ENCODE data around the gene MEI1. TPM values are rescaled to one million over a fixed set of nuclear protein-coding genes. Genes with fewer than 3 reads are reported as not detected.

Gene MEI1
- total and polyA plus RNA-seq, 9 donors = 0.49 to 1.6 (median 0.98) TPM

- H3K4me1 ChIP-seq (ENCODE audit: control insufficient read depth, insufficient read depth, low read length) = peaks cover 22% of the 10 kb centered on the region
- H3K27me3 ChIP-seq (ENCODE audit: control insufficient read depth, insufficient read depth, low read length) = no peaks in the 10 kb centered on the region
- DNase-seq = no peak
- no peaks in the 10 kb centered on the region for H3K9me3 ChIP-seq (replicated peaks; ENCODE audit: control insufficient read depth, low read depth, low read length)
- H3K36me3 ChIP-seq (ENCODE audit: control insufficient read depth, insufficient read depth, low read length) = peaks cover 43% of the 10 kb centered on the region
- no peak overlapping the region for H3K27ac ChIP-seq (ENCODE audit: low read length)
- 77% methylated on average over 3 of the region's 5 CpGs for WGBS (ENCODE audit: insufficient coverage)
- no peak overlapping the region for H3K4me3 ChIP-seq (ENCODE audit: low read length)
These were observed 118.7 kb downstream of the MEI1 start for GRCh38 chr22:41818011-41818410.

- no peaks in the 10 kb centered on the region for H3K9me3 ChIP-seq (replicated peaks; ENCODE audit: control insufficient read depth, low read depth, low read length)
- peaks cover 40% of the 10 kb centered on the region for H3K36me3 ChIP-seq (ENCODE audit: control insufficient read depth, insufficient read depth, low read length)
- 81% methylated on average over 6 of the region's 6 CpGs for WGBS (ENCODE audit: insufficient coverage)
- no peak for DNase-seq
- no peak overlapping the region for H3K27ac ChIP-seq (ENCODE audit: low read length)
- peaks cover 22% of the 10 kb centered on the region for H3K4me1 ChIP-seq (ENCODE audit: control insufficient read depth, insufficient read depth, low read length)
- H3K4me3 ChIP-seq (ENCODE audit: low read length) = no peak overlapping the region
- H3K27me3 ChIP-seq (ENCODE audit: control insufficient read depth, insufficient read depth, low read length) = no peaks in the 10 kb centered on the region
These were observed 119.3 kb downstream of the MEI1 start for GRCh38 chr22:41818596-41818995.

GRCh38 chr22:41819257-41819656 is 120.0 kb downstream of the MEI1 start:
- H3K9me3 ChIP-seq (replicated peaks; ENCODE audit: control insufficient read depth, low read depth, low read length) = no peaks in the 10 kb centered on the region
- no peak overlapping the region for H3K4me3 ChIP-seq (ENCODE audit: low read length)
- H3K27ac ChIP-seq (ENCODE audit: low read length) = no peak overlapping the region
- 90% methylated on average over 3 of the region's 4 CpGs for WGBS (ENCODE audit: insufficient coverage)
- DNase-seq = no peak
- peaks cover 41% of the 10 kb centered on the region for H3K36me3 ChIP-seq (ENCODE audit: control insufficient read depth, insufficient read depth, low read length)
- no peaks in the 10 kb centered on the region for H3K27me3 ChIP-seq (ENCODE audit: control insufficient read depth, insufficient read depth, low read length)
- peaks cover 25% of the 10 kb centered on the region for H3K4me1 ChIP-seq (ENCODE audit: control insufficient read depth, insufficient read depth, low read length)

GRCh38 chr22:41820447-41820846 is 121.1 kb downstream of the MEI1 start:
- WGBS (ENCODE audit: insufficient coverage) = 62% methylated on average over 5 of the region's 5 CpGs
- no peak for DNase-seq
- no peak overlapping the region for H3K4me3 ChIP-seq (ENCODE audit: low read length)

GRCh38 chr22:41821471-41822316 is 122.4 kb downstream of the MEI1 start:
- H3K4me3 ChIP-seq (ENCODE audit: low read length) = no peak overlapping the region
- H3K4me1 ChIP-seq (ENCODE audit: control insufficient read depth, insufficient read depth, low read length) = peaks cover 33% of the 10 kb centered on the region
- DNase-seq = no peak
- 77% methylated on average over 12 of the region's 12 CpGs for whole genome bisulfite sequencing (ENCODE audit: insufficient coverage)
- no peaks in the 10 kb centered on the region for H3K9me3 ChIP-seq (replicated peaks; ENCODE audit: control insufficient read depth, low read depth, low read length)
- peaks cover 42% of the 10 kb centered on the region for H3K36me3 ChIP-seq (ENCODE audit: control insufficient read depth, insufficient read depth, low read length)
- H3K27ac ChIP-seq (ENCODE audit: low read length) = no peak overlapping the region
- H3K27me3 ChIP-seq (ENCODE audit: control insufficient read depth, insufficient read depth, low read length) = no peaks in the 10 kb centered on the region

More at GRCh38 chr22:41820447-41820846, 121.1 kb downstream of the MEI1 start:
- Histone ChIP-seq H3K4me1 (ENCODE audit: control insufficient read depth, insufficient read depth, low read length) (peaks cover 31% of the 10 kb centered on the region), H3K27ac (ENCODE audit: low read length) (no peak overlapping the region), H3K27me3 (ENCODE audit: control insufficient read depth, insufficient read depth, low read length) (no peaks in the 10 kb centered on the region), H3K36me3 (ENCODE audit: control insufficient read depth, insufficient read depth, low read length) (peaks cover 37% of the 10 kb centered on the region), H3K9me3 (replicated peaks; ENCODE audit: control insufficient read depth, low read depth, low read length) (no peaks in the 10 kb centered on the region)

- WGBS (ENCODE audit: insufficient coverage) = 90% methylated on average over 3 of the region's 3 CpGs
- Histone ChIP-seq H3K4me1 (ENCODE audit: control insufficient read depth, insufficient read depth, low read length) (peaks cover 35% of the 10 kb centered on the region), H3K27me3 (ENCODE audit: control insufficient read depth, insufficient read depth, low read length) (no peaks in the 10 kb centered on the region)
These were observed 123.2 kb downstream of the MEI1 start for GRCh38 chr22:41822317-41823057.

GRCh38 chr22:41823797-41824196 is 124.5 kb downstream of the MEI1 start:
- Histone ChIP-seq H3K9me3 (replicated peaks; ENCODE audit: control insufficient read depth, low read depth, low read length) (no peaks in the 10 kb centered on the region), H3K27me3 (ENCODE audit: control insufficient read depth, insufficient read depth, low read length) (no peaks in the 10 kb centered on the region), H3K4me1 (ENCODE audit: control insufficient read depth, insufficient read depth, low read length) (peaks cover 48% of the 10 kb centered on the region), H3K27ac (ENCODE audit: low read length) (no peak overlapping the region), H3K4me3 (ENCODE audit: low read length) (no peak overlapping the region), H3K36me3 (ENCODE audit: control insufficient read depth, insufficient read depth, low read length) (peaks cover 31% of the 10 kb centered on the region)
- DNase-seq = no peak
- 83% methylated on average over 3 of the region's 6 CpGs for WGBS (ENCODE audit: insufficient coverage)

More at GRCh38 chr22:41822317-41823057, 123.2 kb downstream of the MEI1 start:
- no peaks in the 10 kb centered on the region for H3K9me3 ChIP-seq (replicated peaks; ENCODE audit: control insufficient read depth, low read depth, low read length)
- H3K4me3 ChIP-seq (ENCODE audit: low read length) = no peak overlapping the region
- no peak overlapping the region for H3K27ac ChIP-seq (ENCODE audit: low read length)
- DNase-seq = peak; percentile 61
- H3K36me3 ChIP-seq (ENCODE audit: control insufficient read depth, insufficient read depth, low read length) = peaks cover 42% of the 10 kb centered on the region

- peaks cover 22% of the 10 kb centered on the region for H3K36me3 ChIP-seq (ENCODE audit: control insufficient read depth, insufficient read depth, low read length)
- peak overlapping the region; percentile 84 for H3K27ac ChIP-seq (ENCODE audit: low read length)
- peaks cover 51% of the 10 kb centered on the region for H3K4me1 ChIP-seq (ENCODE audit: control insufficient read depth, insufficient read depth, low read length)
- no peaks in the 10 kb centered on the region for H3K27me3 ChIP-seq (ENCODE audit: control insufficient read depth, insufficient read depth, low read length)
- WGBS (ENCODE audit: insufficient coverage) = 56% methylated on average over 7 of the region's 7 CpGs
- no peak for DNase-seq
- no peaks in the 10 kb centered on the region for H3K9me3 ChIP-seq (replicated peaks; ENCODE audit: control insufficient read depth, low read depth, low read length)
- H3K4me3 ChIP-seq (ENCODE audit: low read length) = no peak overlapping the region
These were observed 126.1 kb downstream of the MEI1 start for GRCh38 chr22:41825376-41825775.

- Histone ChIP-seq H3K36me3 (ENCODE audit: control insufficient read depth, insufficient read depth, low read length) (peaks cover 21% of the 10 kb centered on the region), H3K4me1 (ENCODE audit: control insufficient read depth, insufficient read depth, low read length) (peaks cover 51% of the 10 kb centered on the region), H3K9me3 (replicated peaks; ENCODE audit: control insufficient read depth, low read depth, low read length) (no peaks in the 10 kb centered on the region), H3K27me3 (ENCODE audit: control insufficient read depth, insufficient read depth, low read length) (no peaks in the 10 kb centered on the region), H3K27ac (ENCODE audit: low read length) (peak overlapping the region; percentile 84), H3K4me3 (ENCODE audit: low read length) (no peak overlapping the region)
- no peak for DNase-seq
- WGBS (ENCODE audit: insufficient coverage) = 54% methylated on average over 3 of the region's 3 CpGs
These were observed 126.7 kb downstream of the MEI1 start for GRCh38 chr22:41826021-41826420.
